OCI-M1 (cell line): Measurements from ENCODE around the gene GSTT2.

Source experiments
- DNase-seq: peaks from one replicate; lab custom pipeline; 2025; lab: John Stamatoyannopoulos, UW

GSTT2 gene

GRCh38 chr22:24008381-24009226, 28.7 kb downstream of the GSTT2 start:
- DNase-seq: no peak

GRCh38 chr22:24009227-24010017, 29.5 kb downstream of the GSTT2 start:
- peak; percentile 69 for DNase-seq

GRCh38 chr22:24010018-24010391, 30.1 kb downstream of the GSTT2 start:
- no peak for DNase-seq

- peak; percentile 73 for DNase-seq
These were observed 31.8 kb downstream of the GSTT2 start for GRCh38 chr22:24011735-24012068.

- no peak for DNase-seq
These were observed 36.2 kb downstream of the GSTT2 start for GRCh38 chr22:24016156-24016555.

- DNase-seq: no peak
These were observed 41.4 kb downstream of the GSTT2 start for GRCh38 chr22:24021304-24021703.

- no peak for DNase-seq
These were observed 43.4 kb downstream of the GSTT2 start for GRCh38 chr22:24023204-24023789.

- DNase-seq: no peak
These were observed 44.4 kb downstream of the GSTT2 start for GRCh38 chr22:24024354-24024753.

- no peak for DNase-seq
These were observed 45.5 kb downstream of the GSTT2 start for GRCh38 chr22:24025475-24025874.

- DNase-seq: no peak
These were observed 46.1 kb downstream of the GSTT2 start for GRCh38 chr22:24026056-24026455.

- no peak for DNase-seq
These were observed 46.8 kb downstream of the GSTT2 start for GRCh38 chr22:24026733-24027132.

- no peak for DNase-seq
These were observed 47.5 kb downstream of the GSTT2 start for GRCh38 chr22:24027389-24027975.

- DNase-seq: no peak
These were observed 48.1 kb downstream of the GSTT2 start for GRCh38 chr22:24027991-24028390.

GRCh38 chr22:24028533-24028932, 48.6 kb downstream of the GSTT2 start:
- no peak for DNase-seq

GRCh38 chr22:24029304-24029703, 49.4 kb downstream of the GSTT2 start:
- DNase-seq: no peak

GRCh38 chr22:24030186-24030702, 50.3 kb downstream of the GSTT2 start:
- no peak for DNase-seq
